H1 (cell line): Measurements from ENCODE around the gene ITIH1. TPM values are rescaled to one million over a fixed set of nuclear protein-coding genes. Genes with fewer than 3 reads are reported as not detected.

Source experiments
- ATF2 ChIP-seq: IDR thresholded peaks from 2 replicates; pipeline ENCODE4 v1.6.1; 2012; ENCODE audit warnings: low read length, inconsistent platforms
- BACH1 ChIP-seq: IDR thresholded peaks from 2 replicates; pipeline ENCODE4 v1.6.1; 2012; ENCODE audit warnings: low read length, improper control_type of control experiment
- CBX5 ChIP-seq: fragments of 300-800, 300-1000 bp; sonication (generic); IDR thresholded peaks from 2 replicates; pipeline ENCODE4 v1.7.1; 2016; ENCODE audit warnings: antibody characterized with exemption, low read length, low read depth
- CHD7 ChIP-seq: fragments of 300-600 bp; sonication (generic); IDR thresholded peaks from 2 replicates; pipeline ENCODE4 v1.7.1; 2012; ENCODE audit warnings: low read length, moderate library complexity, mild to moderate bottlenecking, inconsistent platforms; ENCODE audit not compliant: insufficient replicate concordance
- KDM4A ChIP-seq: IDR thresholded peaks from one replicate; pipeline ENCODE4 v1.7.1; 2012; ENCODE audit warnings: low read depth, mild to moderate bottlenecking, moderate library complexity, low read length, inconsistent platforms; ENCODE audit not compliant: severe bottlenecking
- MAFK ChIP-seq: IDR thresholded peaks from 2 replicates; pipeline ENCODE4 v1.6.1; 2012; ENCODE audit warnings: low read depth, mild to moderate bottlenecking, improper control_type of control experiment, low read length
- SAP30 ChIP-seq: fragments of 300-600 bp; sonication (generic); IDR thresholded peaks from 2 replicates; pipeline ENCODE4 v1.7.1; 2012; ENCODE audit warnings: low read length, moderate library complexity, mild to moderate bottlenecking, inconsistent platforms; ENCODE audit not compliant: insufficient read depth, insufficient replicate concordance
- SRF ChIP-seq: IDR thresholded peaks from 2 replicates; pipeline ENCODE4 v1.6.1; 2011; ENCODE audit warnings: mild to moderate bottlenecking, low read depth, low read length, moderate library complexity
- TAF7 ChIP-seq: optimal IDR thresholded peaks from 2 replicates; pipeline ENCODE3; 2011; ENCODE audit warnings: low read depth, mild to moderate bottlenecking, inconsistent platforms, low read length, moderate library complexity, borderline replicate concordance
- TBP ChIP-seq: IDR thresholded peaks from 2 replicates; pipeline ENCODE4 v1.6.1; 2011; ENCODE audit warnings: low read depth, low read length, improper control_type of control experiment
- polyA plus RNA-seq, 7 experiments: library from polyadenylated mRNA; depleted of rRNA in 3 of 7; stranded (reverse) in 5 of 7; unstranded in 2 of 7; fragments of >200 nt in 5 of 7; fragments of 200-250 nt in 2 of 7; gene quantifications; 1 replicate in 5 of 7; 2 replicates in 1 of 7; 4 replicates in 1 of 7; pipeline versions ENCODE4 v1.2.1 to v1.2.3, GENCODE V29; 2011 to 2013; ENCODE audit warnings: missing spikeins in 2 of 7, mixed read lengths in 2 of 7
- total RNA-seq: library from RNA; stranded (reverse); fragmentation: NEBNext Ultra II Directional; extraction: Animal tissue kit (Norgen Biotek cat#: 25700); gene quantifications from 2 replicates; pipeline ENCODE4 v1.2.1, GENCODE V29; 2021

The ITIH1 gene
- total and polyA plus RNA-seq, 2 of the 8 experiments (the other 6 are each of a cell fraction or from before 2014, with no cell fraction given), result not detected

- TF ChIP-seq CHD7, result no peak
- no peak for TF ChIP-seq SRF
- no peak for TF ChIP-seq CBX5
- TF ChIP-seq BACH1, result no peak
- TF ChIP-seq TAF7, result no peak
- TF ChIP-seq KDM4A, result no peak
- TF ChIP-seq MAFK, result no peak
- no peak for TF ChIP-seq ATF2
- no peak for TF ChIP-seq SAP30
- no peak for TF ChIP-seq TBP
Measured at GRCh38 chr3:52791928-52792327, 14.5 kb downstream of the ITIH1 start (continued).
